HG03108 (cell line): Measurements from ENCODE around the gene CMPK2.

ENCODE experiments used
- ATAC-seq: cut with Tn5 transposase; IDR thresholded peaks from one replicate; pipeline ENCODE4 v1.9.1; 2021; ENCODE audit warnings: moderate library complexity; ENCODE audit not compliant: unreplicated experiment

CMPK2 gene

GRCh38 chr2:6813573-6813972 is 52.1 kb downstream of the CMPK2 start:
- ATAC-seq: no peak

- ATAC-seq: no peak
Observed at GRCh38 chr2:6812857-6813530, 52.7 kb downstream of the CMPK2 start.

GRCh38 chr2:6810961-6811360 is 54.7 kb downstream of the CMPK2 start:
- no peak for ATAC-seq

- no peak for ATAC-seq
Observed at GRCh38 chr2:6808426-6808825, 57.3 kb downstream of the CMPK2 start.

- ATAC-seq: no peak
Observed at GRCh38 chr2:6806604-6807003, 59.1 kb downstream of the CMPK2 start.

- ATAC-seq: no peak
Observed at GRCh38 chr2:6800553-6800952, 65.2 kb downstream of the CMPK2 start.
